H9 (cell line): ENCODE measurements around the gene COL28A1. TPM values are rescaled to one million over a fixed set of nuclear protein-coding genes. Genes with fewer than 3 reads are reported as not detected.

Experiments used
- DNase-seq: peaks from one replicate; pipeline ENCODE4 v3.0.0-alpha.2; 2017
- H2AFZ ChIP-seq: one replicate; pipeline ENCODE4 v1.6.1; 2013; ENCODE audit warnings: mild to moderate bottlenecking, low read length, control low read depth, moderate library complexity
- H2AK5ac ChIP-seq: 2 replicates; pipeline ENCODE4 v1.6.1; 2013; ENCODE audit warnings: low read length, control low read depth, mixed read lengths; ENCODE audit not compliant: insufficient read length
- H2BK120ac ChIP-seq: one replicate; pipeline ENCODE4 v1.6.1; 2013; ENCODE audit warnings: low read depth, mild to moderate bottlenecking, low read length, control low read depth, inconsistent platforms; ENCODE audit not compliant: poor library complexity, severe bottlenecking
- H2BK12ac ChIP-seq: 2 replicates; pipeline ENCODE4 v1.6.1; 2013; ENCODE audit warnings: low read length, control low read depth, mixed read lengths, low read depth; ENCODE audit not compliant: insufficient read length
- H2BK15ac ChIP-seq: 2 replicates; pipeline ENCODE4 v1.6.1; 2013; ENCODE audit warnings: low read depth, low read length, control low read depth
- H2BK20ac ChIP-seq: one replicate; pipeline ENCODE4 v1.6.1; 2013; ENCODE audit warnings: low read depth, mild to moderate bottlenecking, low read length, control low read depth, inconsistent platforms; ENCODE audit not compliant: poor library complexity, severe bottlenecking
- H2BK5ac ChIP-seq: 2 replicates; pipeline ENCODE4 v1.6.1; 2013; ENCODE audit warnings: low read length, control low read depth, mixed read lengths; ENCODE audit not compliant: insufficient read length
- H3K14ac ChIP-seq: 2 replicates; pipeline ENCODE4 v1.6.1; 2013; ENCODE audit warnings: low read length, control low read depth; ENCODE audit not compliant: insufficient read depth
- H3K18ac ChIP-seq: 2 replicates; pipeline ENCODE4 v1.6.1; 2013; ENCODE audit warnings: low read depth, mild to moderate bottlenecking, mixed read lengths, low read length, control low read depth; ENCODE audit not compliant: insufficient read length
- H3K23ac ChIP-seq: 2 replicates; pipeline ENCODE4 v1.6.1; 2013; ENCODE audit warnings: low read length, control low read depth, mixed read lengths, low read depth; ENCODE audit not compliant: insufficient read length
- H3K23me2 ChIP-seq: 2 replicates; pipeline ENCODE4 v1.6.1; 2013; ENCODE audit warnings: low read depth, mild to moderate bottlenecking, mixed read lengths, low read length, control low read depth; ENCODE audit not compliant: insufficient read length, poor library complexity, severe bottlenecking
- H3K27ac ChIP-seq: 2 replicates; pipeline ENCODE4 v1.5.1; 2013; ENCODE audit warnings: low read length, control low read depth, mixed read lengths, low read depth; ENCODE audit not compliant: insufficient read length
- H3K27me3 ChIP-seq: 2 replicates; pipeline ENCODE4 v1.6.1; 2013; ENCODE audit warnings: low read length, control low read depth, inconsistent platforms; ENCODE audit not compliant: insufficient read depth
- H3K4ac ChIP-seq: 2 replicates; pipeline ENCODE4 v1.6.1; 2013; ENCODE audit warnings: low read depth, mild to moderate bottlenecking, control low read depth, inconsistent platforms, low read length, moderate library complexity
- H3K4me1 ChIP-seq: 2 replicates; pipeline ENCODE4 v1.6.1; 2013; ENCODE audit warnings: low read length, control low read depth, inconsistent platforms; ENCODE audit not compliant: insufficient read depth
- H3K4me2 ChIP-seq: 2 replicates; pipeline ENCODE4 v1.6.1; 2013; ENCODE audit warnings: low read length, control low read depth, mixed read lengths; ENCODE audit not compliant: insufficient read length, insufficient read depth
- H3K56ac ChIP-seq: 2 replicates; pipeline ENCODE4 v1.6.1; 2013; ENCODE audit warnings: low read depth, mild to moderate bottlenecking, mixed read lengths, low read length, control low read depth; ENCODE audit not compliant: insufficient read length
- H3K79me1 ChIP-seq: 2 replicates; pipeline ENCODE4 v1.6.1; 2013; ENCODE audit warnings: low read depth, mild to moderate bottlenecking, moderate library complexity, low read length, control low read depth, inconsistent platforms; ENCODE audit not compliant: insufficient read depth, poor library complexity, severe bottlenecking
- H3K79me2 ChIP-seq: 2 replicates; pipeline ENCODE4 v1.6.1; 2013; ENCODE audit warnings: low read length, control low read depth, inconsistent platforms; ENCODE audit not compliant: insufficient read depth
- H3K9ac ChIP-seq: 2 replicates; pipeline ENCODE4 v1.6.1; 2013; ENCODE audit warnings: low read length, control low read depth, mixed read lengths; ENCODE audit not compliant: insufficient read length; ENCODE audit errors: extremely low read depth
- H3K9me3 ChIP-seq: one replicate; pipeline ENCODE4 v1.6.1; 2013; ENCODE audit warnings: low read depth, low read length, inconsistent platforms; ENCODE audit not compliant: control insufficient read depth
- H3T11ph ChIP-seq: one replicate; pipeline ENCODE4 v1.6.1; 2013; ENCODE audit warnings: mild to moderate bottlenecking, low read length, control low read depth, inconsistent platforms
- H4K20me1 ChIP-seq: one replicate; pipeline ENCODE4 v1.6.1; 2013; ENCODE audit not compliant: control insufficient read depth, insufficient read length, insufficient read depth
- H4K5ac ChIP-seq: 2 replicates; pipeline ENCODE4 v1.6.1; 2013; ENCODE audit warnings: low read depth, mild to moderate bottlenecking, mixed read lengths, low read length, control low read depth; ENCODE audit not compliant: insufficient read length
- H4K8ac ChIP-seq: replicated peaks from 2 replicates; pipeline ENCODE4 v1.6.1; 2013; ENCODE audit warnings: low read length, control low read depth, mixed read lengths, low read depth; ENCODE audit not compliant: insufficient read length
- H4K91ac ChIP-seq: 2 replicates; pipeline ENCODE4 v1.6.1; 2013; ENCODE audit warnings: low read depth, mild to moderate bottlenecking, moderate library complexity, mixed read lengths, low read length, control low read depth; ENCODE audit not compliant: insufficient read length
- H3K27ac Mint-ChIP-seq, 3 experiments: 2 replicates in 2 of 3; 3 replicates in 1 of 3; pipeline ENCODE4 v1.8.0; 2020 to 2021; ENCODE audit warnings: mixed read lengths in 3 of 3, mild to moderate bottlenecking in 1 of 3, moderate library complexity in 1 of 3
- H3K27me3 Mint-ChIP-seq: 2 replicates; pipeline ENCODE4 v1.8.0; 2021; ENCODE audit warnings: low read depth, mild to moderate bottlenecking, moderate library complexity, mixed read lengths
- H3K36me3 Mint-ChIP-seq, 3 experiments: 2 replicates in 2 of 3; 3 replicates in 1 of 3; pipeline ENCODE4 v1.8.0; 2020 to 2021; ENCODE audit warnings: low read depth in 3 of 3, mixed read lengths in 3 of 3; ENCODE audit not compliant: insufficient read depth in 1 of 3
- H3K4me1 Mint-ChIP-seq, 2 experiments: 2 replicates each; pipeline ENCODE4 v1.8.0; 2020; ENCODE audit warnings: mixed read lengths in 2 of 2
- H3K4me3 Mint-ChIP-seq, 2 experiments: 2 replicates in 1 of 2; 3 replicates in 1 of 2; pipeline ENCODE4 v1.8.0; 2020 to 2021; ENCODE audit warnings: mild to moderate bottlenecking in 2 of 2, mixed read lengths in 2 of 2, moderate library complexity in 1 of 2
- H3K9me3 Mint-ChIP-seq, 2 experiments: 2 replicates in 1 of 2; 3 replicates in 1 of 2; pipeline ENCODE4 v1.8.0; 2020; ENCODE audit warnings: mild to moderate bottlenecking in 2 of 2, mixed read lengths in 2 of 2, moderate library complexity in 1 of 2
- CTCF ChIP-seq: fragments of 200-600 bp; sonication (generic); conservative IDR thresholded peaks from 3 replicates; pipeline ENCODE4 v1.8.0; 2021; ENCODE audit warnings: antibody characterized with exemption, mild to moderate bottlenecking
- WGBS: extraction: QIAGEN DNeasy Blood & Tissue Kit; methylation state at CpG from one replicate; pipeline ENCODE4 v1.1.7; 2013; ENCODE audit warnings: missing lambda C conversion rate, low lambda C conversion rate, mixed read lengths; ENCODE audit not compliant: insufficient read length; ENCODE audit errors: extremely low coverage; 5-methylcytosine and 5-hydroxymethylcytosine counted together
- total RNA-seq: library from RNA; stranded (reverse); gene quantifications from 2 replicates; pipeline ENCODE4 v1.2.1, GENCODE V29; 2021

The COL28A1 gene
- total RNA-seq, 1 experiment from 2014 or later: 0.66 TPM

DNA sequence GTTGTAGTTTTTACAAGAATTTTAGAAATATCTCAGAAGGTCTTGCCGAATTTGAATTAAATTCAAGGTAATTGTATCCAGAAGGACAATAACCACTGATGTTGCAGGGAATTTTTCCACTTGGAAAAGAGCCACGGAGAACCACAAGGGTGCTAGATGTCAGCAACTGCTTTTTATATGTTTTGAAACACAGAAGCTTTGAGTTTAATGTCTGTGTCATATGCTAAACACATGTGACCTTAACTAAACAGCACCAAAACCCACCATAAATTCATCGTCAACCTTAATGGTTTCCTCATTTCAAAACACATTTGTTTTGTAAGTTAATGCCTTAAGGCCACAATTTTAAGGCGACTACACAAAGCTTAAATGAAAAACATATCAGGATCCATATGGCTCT, 106.9 kb downstream of the COL28A1 start:
- no peak for DNase-seq
- Histone ChIP-seq H3K56ac (no peak overlapping the region), H2BK12ac (no peak overlapping the region), H3K9me3 (no peaks in the 10 kb centered on the region), H3K79me2 (no peaks in the 10 kb centered on the region), H2BK20ac (no peak overlapping the region), H3K79me1 (no peaks in the 10 kb centered on the region), H3K27me3 (no peaks in the 10 kb centered on the region), H3K18ac (no peak overlapping the region), H3K23me2 (no peaks in the 10 kb centered on the region), H3K14ac (no peak overlapping the region), H3K23ac (no peak overlapping the region), H2AK5ac (no peak overlapping the region), H2BK5ac (no peak overlapping the region), H4K8ac (no peak overlapping the region), H4K91ac (no peak overlapping the region), H3K4ac (no peak overlapping the region), H2AFZ (no peak overlapping the region), H4K5ac (no peak overlapping the region), H3K4me1 (no peaks in the 10 kb centered on the region), H4K20me1 (no peaks in the 10 kb centered on the region), H3K4me2 (no peak overlapping the region), H2BK15ac (no peak overlapping the region), H3T11ph (no peak overlapping the region), H2BK120ac (no peak overlapping the region), H3K9ac (no peak overlapping the region), H3K27ac (no peak overlapping the region)
- H3K36me3 Mint-ChIP-seq: no peaks in the 10 kb centered on the region; a peak in 1 of 7 replicates
- TF ChIP-seq CTCF: no peak
- H3K27me3 Mint-ChIP-seq: no peaks in the 10 kb centered on the region
- no CpG with 5 or more reads among the region's 4 CpGs for WGBS
- no peaks in the 10 kb centered on the region for H3K9me3 Mint-ChIP-seq
- H3K27ac Mint-ChIP-seq: no peak overlapping the region
- no peak overlapping the region for H3K4me3 Mint-ChIP-seq
- H3K4me1 Mint-ChIP-seq: peaks cover 6 to 9% of the 10 kb centered on the region in 2 experiments
